ENCODE data around the gene HERC2.
A peak's percentile ranks its signal among the peaks of the same experiment; 100 is the strongest.
"Not testable (repeated sequence)": the region's sequence is repeated elsewhere in the genome, so short reads cannot be mapped to it uniquely, and the experiment has no call there.

The HERC2 gene, protein sequence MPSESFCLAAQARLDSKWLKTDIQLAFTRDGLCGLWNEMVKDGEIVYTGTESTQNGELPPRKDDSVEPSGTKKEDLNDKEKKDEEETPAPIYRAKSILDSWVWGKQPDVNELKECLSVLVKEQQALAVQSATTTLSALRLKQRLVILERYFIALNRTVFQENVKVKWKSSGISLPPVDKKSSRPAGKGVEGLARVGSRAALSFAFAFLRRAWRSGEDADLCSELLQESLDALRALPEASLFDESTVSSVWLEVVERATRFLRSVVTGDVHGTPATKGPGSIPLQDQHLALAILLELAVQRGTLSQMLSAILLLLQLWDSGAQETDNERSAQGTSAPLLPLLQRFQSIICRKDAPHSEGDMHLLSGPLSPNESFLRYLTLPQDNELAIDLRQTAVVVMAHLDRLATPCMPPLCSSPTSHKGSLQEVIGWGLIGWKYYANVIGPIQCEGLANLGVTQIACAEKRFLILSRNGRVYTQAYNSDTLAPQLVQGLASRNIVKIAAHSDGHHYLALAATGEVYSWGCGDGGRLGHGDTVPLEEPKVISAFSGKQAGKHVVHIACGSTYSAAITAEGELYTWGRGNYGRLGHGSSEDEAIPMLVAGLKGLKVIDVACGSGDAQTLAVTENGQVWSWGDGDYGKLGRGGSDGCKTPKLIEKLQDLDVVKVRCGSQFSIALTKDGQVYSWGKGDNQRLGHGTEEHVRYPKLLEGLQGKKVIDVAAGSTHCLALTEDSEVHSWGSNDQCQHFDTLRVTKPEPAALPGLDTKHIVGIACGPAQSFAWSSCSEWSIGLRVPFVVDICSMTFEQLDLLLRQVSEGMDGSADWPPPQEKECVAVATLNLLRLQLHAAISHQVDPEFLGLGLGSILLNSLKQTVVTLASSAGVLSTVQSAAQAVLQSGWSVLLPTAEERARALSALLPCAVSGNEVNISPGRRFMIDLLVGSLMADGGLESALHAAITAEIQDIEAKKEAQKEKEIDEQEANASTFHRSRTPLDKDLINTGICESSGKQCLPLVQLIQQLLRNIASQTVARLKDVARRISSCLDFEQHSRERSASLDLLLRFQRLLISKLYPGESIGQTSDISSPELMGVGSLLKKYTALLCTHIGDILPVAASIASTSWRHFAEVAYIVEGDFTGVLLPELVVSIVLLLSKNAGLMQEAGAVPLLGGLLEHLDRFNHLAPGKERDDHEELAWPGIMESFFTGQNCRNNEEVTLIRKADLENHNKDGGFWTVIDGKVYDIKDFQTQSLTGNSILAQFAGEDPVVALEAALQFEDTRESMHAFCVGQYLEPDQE (N-terminal part only)

DNA sequence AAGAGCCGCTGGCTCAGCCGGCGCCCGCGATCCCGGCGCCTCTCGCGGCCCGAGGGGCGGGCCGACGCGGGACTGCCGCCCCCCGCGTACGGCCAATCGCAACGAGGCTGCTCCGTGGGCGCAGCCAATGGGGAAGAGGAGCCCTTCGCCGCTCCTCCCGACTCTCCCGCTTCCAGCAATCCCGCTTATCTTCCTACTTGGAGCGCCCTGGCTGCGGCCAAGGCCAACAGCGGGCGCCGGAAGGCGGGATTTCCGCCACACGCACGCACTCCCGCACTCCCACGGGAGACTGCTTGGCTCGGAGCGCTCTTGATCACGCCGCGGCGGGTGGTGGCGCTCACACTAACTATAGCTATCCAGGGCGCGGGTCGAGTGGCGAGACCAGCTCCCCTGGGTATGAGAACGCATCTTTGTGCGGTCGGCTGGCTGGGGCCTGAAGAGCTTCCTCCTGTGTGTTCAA, at the start of gene HERC2:
TSS of gene HERC2 (minus strand) at position 51 of the 460 bp plus-strand sequence. CDS start 746 bp downstream, outside the sequence.
- not testable (repeated sequence) for H3K9me2 ChIP-seq (ENCODE audit: low read depth, low read length); H3K27me3 ChIP-seq (ENCODE audit: insufficient read depth, low read length); H2AFZ ChIP-seq (ENCODE audit: low read length); H3K4me1 ChIP-seq (ENCODE audit: insufficient read depth, low read length, severe bottlenecking); H4K20me1 ChIP-seq (ENCODE audit: insufficient read depth, low read length); H3K9me3 ChIP-seq (ENCODE audit: low read length); H3K79me2 ChIP-seq (ENCODE audit: insufficient read depth, low read length); H3F3A ChIP-seq (ENCODE audit: insufficient read depth, low read length)
- Histone ChIP-seq H3K27ac (ENCODE audit: low read depth, low read length, poor library complexity, severe bottlenecking) (peak within 1 kb of the TSS; percentile 54), H3K36me3 (ENCODE audit: insufficient read depth, low read length) (peaks cover 10% of the 10 kb centered on the region), H3K4me3 (ENCODE audit: low read depth, low read length, poor library complexity, severe bottlenecking) (peak within 1 kb of the TSS; percentile 58), H3K9ac (ENCODE audit: low read length) (peak within 1 kb of the TSS; percentile 45; the same call in 1 of the 2 replicates), H3K4me2 (ENCODE audit: low read length) (peak within 1 kb of the TSS; percentile 58; the same call in 1 of the 2 replicates)

DNA sequence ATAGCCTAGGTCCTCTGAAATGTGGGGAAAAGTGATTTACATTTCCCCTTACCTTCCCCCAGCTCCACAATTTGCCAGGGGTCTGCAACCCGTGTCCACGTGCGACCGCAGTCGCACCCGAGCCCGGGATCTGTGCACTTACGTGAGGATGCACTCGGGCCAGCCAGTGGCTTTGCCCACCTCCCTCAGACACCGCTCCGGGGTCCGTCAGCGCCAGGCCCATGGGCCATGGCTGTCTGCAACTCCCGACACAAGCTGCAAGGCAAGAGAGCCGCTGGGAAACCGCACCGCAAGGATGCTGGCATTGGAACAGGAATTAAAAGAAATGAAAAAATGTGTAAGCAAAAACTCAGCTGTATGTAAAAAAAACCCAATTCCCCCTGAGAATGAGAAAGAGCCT, 43.5 kb upstream of the HERC2 start:
- H3K79me2 ChIP-seq (ENCODE audit: insufficient read depth, low read length); H2AFZ ChIP-seq (ENCODE audit: low read length); H3F3A ChIP-seq (ENCODE audit: insufficient read depth, low read length); H3K27me3 ChIP-seq (ENCODE audit: insufficient read depth, low read length); H3K27ac ChIP-seq (ENCODE audit: low read depth, low read length, poor library complexity, severe bottlenecking); H4K20me1 ChIP-seq (ENCODE audit: insufficient read depth, low read length); H3K36me3 ChIP-seq (ENCODE audit: insufficient read depth, low read length); H3K9me2 ChIP-seq (ENCODE audit: low read depth, low read length); H3K4me1 ChIP-seq (ENCODE audit: insufficient read depth, low read length, severe bottlenecking); H3K4me2 ChIP-seq (ENCODE audit: low read length); H3K9me3 ChIP-seq (ENCODE audit: low read length); H3K4me3 ChIP-seq (ENCODE audit: low read depth, low read length, poor library complexity, severe bottlenecking); H3K9ac ChIP-seq (ENCODE audit: low read length): not testable (repeated sequence)

DNA sequence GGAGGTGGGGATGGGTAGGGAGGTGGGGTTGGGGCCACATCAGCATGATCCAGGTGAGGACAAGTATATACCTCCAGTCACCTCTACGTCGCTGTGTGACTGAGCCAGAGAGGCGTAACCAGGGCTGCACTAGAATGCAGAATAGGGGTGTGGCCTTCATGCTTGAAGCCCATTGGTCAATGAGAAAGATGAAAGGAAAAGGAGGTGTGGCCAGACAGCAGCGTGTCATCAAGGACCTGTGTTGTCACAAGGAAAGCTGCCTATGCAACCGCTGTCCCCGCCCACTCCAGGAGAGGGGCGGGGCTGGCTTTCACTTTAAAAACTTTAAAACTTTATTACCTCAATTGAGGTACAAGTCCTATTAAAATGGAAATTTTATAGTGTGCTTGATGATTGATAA, 36.0 kb upstream of the HERC2 start, which contains the start of gene GOLGA6L24:
TSS of gene GOLGA6L24 (minus strand) at position 101 of the 400 bp plus-strand sequence. CDS start at position 40, 61 bp downstream.
- H2AFZ ChIP-seq (ENCODE audit: low read length); H3K9me2 ChIP-seq (ENCODE audit: low read depth, low read length); H3F3A ChIP-seq (ENCODE audit: insufficient read depth, low read length); H4K20me1 ChIP-seq (ENCODE audit: insufficient read depth, low read length); H3K4me3 ChIP-seq (ENCODE audit: low read depth, low read length, poor library complexity, severe bottlenecking); H3K4me1 ChIP-seq (ENCODE audit: insufficient read depth, low read length, severe bottlenecking); H3K79me2 ChIP-seq (ENCODE audit: insufficient read depth, low read length); H3K36me3 ChIP-seq (ENCODE audit: insufficient read depth, low read length); H3K4me2 ChIP-seq (ENCODE audit: low read length); H3K27me3 ChIP-seq (ENCODE audit: insufficient read depth, low read length); H3K27ac ChIP-seq (ENCODE audit: low read depth, low read length, poor library complexity, severe bottlenecking); H3K9ac ChIP-seq (ENCODE audit: low read length); H3K9me3 ChIP-seq (ENCODE audit: low read length): not testable (repeated sequence)

DNA sequence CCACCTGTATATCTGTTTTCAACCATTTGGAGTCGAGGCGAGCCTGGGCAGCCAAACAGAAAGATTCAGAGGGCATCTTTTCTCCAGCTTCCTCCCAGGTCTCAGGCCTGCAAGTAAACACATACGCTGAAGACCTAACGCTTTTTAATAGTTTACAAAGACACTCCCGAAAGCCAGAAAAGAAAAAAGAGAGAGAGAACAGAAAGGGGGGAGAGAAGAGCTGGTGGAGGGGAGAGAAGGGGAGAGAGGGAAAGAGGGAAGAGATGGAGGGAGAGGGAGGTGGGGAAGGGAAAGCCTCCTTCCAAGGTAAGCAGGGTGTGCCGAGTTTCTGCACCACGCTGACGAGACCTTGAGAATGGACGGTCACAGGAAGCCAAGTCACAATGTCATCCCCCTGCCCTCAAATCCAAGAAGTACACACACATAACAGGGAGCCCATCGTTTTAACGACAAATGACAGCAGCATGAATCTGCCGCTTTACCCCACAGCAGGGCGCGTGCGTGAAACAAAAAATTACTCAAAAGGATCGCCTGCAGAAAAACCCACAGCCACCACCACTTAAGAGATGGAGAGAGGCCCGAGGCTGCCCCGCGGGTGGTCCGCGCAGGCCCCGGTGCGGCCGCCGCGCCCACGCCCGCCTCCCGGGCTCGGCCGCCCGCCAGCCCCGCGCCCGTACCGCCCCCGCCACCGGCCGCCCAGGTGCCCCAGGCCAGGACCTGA, 461 bp downstream of the HERC2 start:
- Histone ChIP-seq H3K4me3 (ENCODE audit: low read depth, low read length, poor library complexity, severe bottlenecking) (peak overlapping the region; percentile 58), H3K4me2 (ENCODE audit: low read length) (peak overlapping the region; percentile 58; the same call in 1 of the 2 replicates), H3K27ac (ENCODE audit: low read depth, low read length, poor library complexity, severe bottlenecking) (peak overlapping the region; percentile 54), H3K9ac (ENCODE audit: low read length) (peak overlapping the region; percentile 45; the same call in 1 of the 2 replicates), H3K36me3 (ENCODE audit: insufficient read depth, low read length) (peaks cover 16% of the 10 kb centered on the region)
- H2AFZ ChIP-seq (ENCODE audit: low read length); H3K79me2 ChIP-seq (ENCODE audit: insufficient read depth, low read length); H3K27me3 ChIP-seq (ENCODE audit: insufficient read depth, low read length); H3F3A ChIP-seq (ENCODE audit: insufficient read depth, low read length); H3K4me1 ChIP-seq (ENCODE audit: insufficient read depth, low read length, severe bottlenecking); H4K20me1 ChIP-seq (ENCODE audit: insufficient read depth, low read length); H3K9me2 ChIP-seq (ENCODE audit: low read depth, low read length); H3K9me3 ChIP-seq (ENCODE audit: low read length): not testable (repeated sequence)

DNA sequence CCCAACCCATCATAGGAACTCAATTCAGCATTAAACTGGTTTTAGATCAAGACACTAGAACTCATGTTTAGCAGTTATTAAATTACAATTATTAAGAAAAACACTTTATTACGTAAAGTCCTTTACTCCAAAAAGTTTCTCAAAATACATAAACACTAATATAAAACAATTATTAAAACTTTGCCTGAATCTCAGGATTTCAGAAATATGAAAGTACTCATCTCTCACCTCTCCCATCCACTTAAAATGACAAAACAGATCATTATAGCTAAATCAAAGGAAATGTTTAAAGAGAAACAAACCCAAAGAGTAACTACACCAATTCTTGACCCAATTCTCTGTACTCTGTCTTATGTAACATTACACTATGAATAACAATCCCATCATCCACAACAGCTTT, 2.3 kb downstream of the HERC2 start:
- H3K4me1 ChIP-seq (ENCODE audit: insufficient read depth, low read length, severe bottlenecking); H3F3A ChIP-seq (ENCODE audit: insufficient read depth, low read length); H3K27ac ChIP-seq (ENCODE audit: low read depth, low read length, poor library complexity, severe bottlenecking); H3K9ac ChIP-seq (ENCODE audit: low read length); H3K4me3 ChIP-seq (ENCODE audit: low read depth, low read length, poor library complexity, severe bottlenecking); H3K27me3 ChIP-seq (ENCODE audit: insufficient read depth, low read length); H4K20me1 ChIP-seq (ENCODE audit: insufficient read depth, low read length); H3K9me3 ChIP-seq (ENCODE audit: low read length); H3K4me2 ChIP-seq (ENCODE audit: low read length); H2AFZ ChIP-seq (ENCODE audit: low read length); H3K9me2 ChIP-seq (ENCODE audit: low read depth, low read length); H3K79me2 ChIP-seq (ENCODE audit: insufficient read depth, low read length): not testable (repeated sequence)
- H3K36me3 ChIP-seq (ENCODE audit: insufficient read depth, low read length): peaks cover 21% of the 10 kb centered on the region

DNA sequence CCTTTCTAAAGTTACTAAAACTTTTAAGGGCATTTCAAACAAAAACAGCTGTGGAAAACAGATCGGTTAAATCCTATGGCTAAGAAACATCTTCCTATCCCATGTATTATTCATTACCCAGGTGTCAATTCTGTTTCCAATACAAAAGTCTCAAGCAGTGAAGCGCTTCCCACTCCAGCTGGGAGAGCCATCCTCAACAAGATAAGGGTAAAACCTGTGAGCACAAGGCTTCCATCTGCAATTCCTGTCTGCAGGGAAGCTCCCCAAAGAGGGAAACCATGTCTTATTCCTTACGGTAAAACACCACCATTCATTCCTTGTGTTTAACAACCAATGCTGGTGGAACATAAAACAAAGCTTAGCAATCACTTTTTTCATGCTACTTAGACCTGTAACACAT, 3.2 kb downstream of the HERC2 start:
- not testable (repeated sequence) for H3K79me2 ChIP-seq (ENCODE audit: insufficient read depth, low read length); H3K27me3 ChIP-seq (ENCODE audit: insufficient read depth, low read length); H3K4me2 ChIP-seq (ENCODE audit: low read length)

More for the DNA sequence above, 3.2 kb downstream of the HERC2 start:
- peaks cover 25% of the 10 kb centered on the region for H3K36me3 ChIP-seq (ENCODE audit: insufficient read depth, low read length)
- not testable (repeated sequence) for H4K20me1 ChIP-seq (ENCODE audit: insufficient read depth, low read length); H3F3A ChIP-seq (ENCODE audit: insufficient read depth, low read length); H3K27ac ChIP-seq (ENCODE audit: low read depth, low read length, poor library complexity, severe bottlenecking); H3K4me1 ChIP-seq (ENCODE audit: insufficient read depth, low read length, severe bottlenecking); H2AFZ ChIP-seq (ENCODE audit: low read length); H3K9ac ChIP-seq (ENCODE audit: low read length); H3K9me2 ChIP-seq (ENCODE audit: low read depth, low read length); H3K9me3 ChIP-seq (ENCODE audit: low read length); H3K4me3 ChIP-seq (ENCODE audit: low read depth, low read length, poor library complexity, severe bottlenecking)

Data from OCI-LY1 (cell line).